ENCODE data around the gene MMP24. TPM values are rescaled to one million over a fixed set of nuclear protein-coding genes. Genes with fewer than 3 reads are reported as not detected.
"Not testable (repeated sequence)": the region's sequence is repeated elsewhere in the genome, so short reads cannot be mapped to it uniquely, and the experiment has no call there.

MMP24 gene
- total and polyA plus RNA-seq, 4 experiments from 2014 or later: 0.07 to 0.19 (median 0.09) TPM

DNA sequence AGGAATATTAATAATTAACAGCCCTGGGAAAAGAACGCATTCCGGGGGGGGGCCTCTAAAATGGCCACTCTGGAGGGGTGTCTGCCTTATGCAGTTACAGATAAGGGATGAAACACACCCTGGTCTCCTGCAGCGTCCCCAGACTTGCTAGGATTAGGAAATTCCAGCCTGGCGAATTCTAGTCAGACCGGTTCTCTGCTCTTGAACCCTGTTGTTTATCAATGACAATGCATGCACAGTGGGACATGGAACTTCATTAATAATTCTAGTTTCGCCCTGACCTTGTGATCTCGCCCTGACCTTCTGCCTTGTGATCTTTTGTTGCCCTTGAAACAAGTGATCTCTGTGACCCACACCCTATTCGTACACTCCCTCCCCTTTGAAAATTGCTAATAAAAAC lies 37.3 kb upstream of the MMP24 start:
- DNase-seq; H3K4me3 ChIP-seq (ENCODE audit: low read length in 2 of 2); H3K36me3 ChIP-seq (ENCODE audit: insufficient read depth, low read length); H3K27me3 Mint-ChIP-seq; H3K9me3 ChIP-seq (ENCODE audit: control insufficient read depth in 1 of 2, low read length in 2 of 2); H3K4me3 Mint-ChIP-seq; H3K27ac ChIP-seq (ENCODE audit: low read depth, low read length); CTCF ChIA-PET (ENCODE audit: partially characterized antibody); intact Hi-C loops (cut with micrococcal nuclease); POLR2A ChIA-PET (ENCODE audit: partially characterized antibody); H3K4me1 Mint-ChIP-seq; H3K9me3 Mint-ChIP-seq; H3K27ac Mint-ChIP-seq; H3K4me1 ChIP-seq (ENCODE audit: insufficient read depth, low read length); H3K27me3 ChIP-seq (ENCODE audit: insufficient read depth, low read length): not testable (repeated sequence)
- H3K36me3 Mint-ChIP-seq: peaks cover 13 to 37% of the 10 kb centered on the region in 2 donors

GRCh38 chr20:35190556-35190955 lies 35.9 kb upstream of the MMP24 start:
- no peaks in the 10 kb centered on the region for H3K4me1 ChIP-seq (ENCODE audit: insufficient read depth, low read length)
- CTCF ChIA-PET (ENCODE audit: partially characterized antibody): no interaction called here
- Mint-ChIP-seq H3K27me3 (peaks cover 0 to 1% of the 10 kb centered on the region in 2 donors), H3K9me3 (peaks cover 0 to 6% (median 1%) of the 10 kb centered on the region in 8 donors), H3K27ac (no peak overlapping the region), H3K36me3 (peaks cover 14 to 36% of the 10 kb centered on the region in 2 donors), H3K4me1 (no peaks in the 10 kb centered on the region), H3K4me3 (no peak overlapping the region)
- intact Hi-C loops (cut with micrococcal nuclease): no loop called here
- H3K27ac ChIP-seq (ENCODE audit: low read depth, low read length): no peak overlapping the region
- H3K36me3 ChIP-seq (ENCODE audit: insufficient read depth, low read length): no peaks in the 10 kb centered on the region
- DNase-seq: no peak
- H3K4me3 ChIP-seq (ENCODE audit: low read length in 2 of 2): no peak overlapping the region
- H3K9me3 ChIP-seq (ENCODE audit: control insufficient read depth in 1 of 2, low read length in 2 of 2): no peaks in the 10 kb centered on the region
- POLR2A ChIA-PET (ENCODE audit: partially characterized antibody): no interaction called here
- no peaks in the 10 kb centered on the region for H3K27me3 ChIP-seq (ENCODE audit: insufficient read depth, low read length)

GRCh38 chr20:35191419-35192117 lies 34.9 kb upstream of the MMP24 start:
- no peak overlapping the region for H3K27ac ChIP-seq (ENCODE audit: low read depth, low read length)
- Mint-ChIP-seq H3K27ac (peak overlapping the region in 1 of 7 donors; percentile 55), H3K9me3 (peaks cover 0 to 17% (median 5%) of the 10 kb centered on the region in 8 donors), H3K4me3 (no peak overlapping the region), H3K36me3 (peaks cover 16 to 40% of the 10 kb centered on the region in 2 donors), H3K4me1 (no peaks in the 10 kb centered on the region), H3K27me3 (peaks cover 0 to 1% of the 10 kb centered on the region in 2 donors)
- H3K9me3 ChIP-seq (ENCODE audit: control insufficient read depth in 1 of 2, low read length in 2 of 2): no peaks in the 10 kb centered on the region
- ChIA-PET CTCF (ENCODE audit: partially characterized antibody) (no interaction called here), POLR2A (ENCODE audit: partially characterized antibody) (no interaction called here)
- intact Hi-C loops (cut with micrococcal nuclease): no loop called here
- H3K36me3 ChIP-seq (ENCODE audit: insufficient read depth, low read length): no peaks in the 10 kb centered on the region
- no peaks in the 10 kb centered on the region for H3K27me3 ChIP-seq (ENCODE audit: insufficient read depth, low read length)
- DNase-seq: no peak
- H3K4me3 ChIP-seq (ENCODE audit: low read length in 2 of 2): no peak overlapping the region
- no peaks in the 10 kb centered on the region for H3K4me1 ChIP-seq (ENCODE audit: insufficient read depth, low read length)

GRCh38 chr20:35192118-35192872 lies 34.2 kb upstream of the MMP24 start:
- no peak overlapping the region for H3K27ac ChIP-seq (ENCODE audit: low read depth, low read length)
- H3K36me3 ChIP-seq (ENCODE audit: insufficient read depth, low read length): no peaks in the 10 kb centered on the region
- no peaks in the 10 kb centered on the region for H3K9me3 ChIP-seq (ENCODE audit: control insufficient read depth in 1 of 2, low read length in 2 of 2)
- no peak overlapping the region for H3K4me3 ChIP-seq (ENCODE audit: low read length in 2 of 2)
- DNase-seq: no peak
- Mint-ChIP-seq H3K4me3 (no peak overlapping the region), H3K27me3 (peaks cover 0 to 1% of the 10 kb centered on the region in 2 donors), H3K27ac (peak overlapping the region in 1 of 7 donors; percentile 52), H3K36me3 (peaks cover 21 to 46% of the 10 kb centered on the region in 2 donors), H3K4me1 (no peaks in the 10 kb centered on the region), H3K9me3 (peaks cover 0 to 22% (median 13%) of the 10 kb centered on the region in 8 donors)
- H3K4me1 ChIP-seq (ENCODE audit: insufficient read depth, low read length): no peaks in the 10 kb centered on the region
- POLR2A ChIA-PET (ENCODE audit: partially characterized antibody): no interaction called here
- CTCF ChIA-PET (ENCODE audit: partially characterized antibody): no interaction called here
- no peaks in the 10 kb centered on the region for H3K27me3 ChIP-seq (ENCODE audit: insufficient read depth, low read length)
- intact Hi-C loops (cut with micrococcal nuclease): no loop called here

GRCh38 chr20:35193031-35193791 lies 33.3 kb upstream of the MMP24 start:
- H3K9me3 Mint-ChIP-seq: peaks cover 0 to 26% (median 13%) of the 10 kb centered on the region in 8 donors
- intact Hi-C loops (cut with micrococcal nuclease); H3K9me3 ChIP-seq (ENCODE audit: control insufficient read depth in 1 of 2, low read length in 2 of 2); H3K4me3 Mint-ChIP-seq; H3K4me1 Mint-ChIP-seq; H3K27me3 Mint-ChIP-seq; H3K27me3 ChIP-seq (ENCODE audit: insufficient read depth, low read length); H3K36me3 ChIP-seq (ENCODE audit: insufficient read depth, low read length); DNase-seq; H3K4me3 ChIP-seq (ENCODE audit: low read length in 2 of 2); POLR2A ChIA-PET (ENCODE audit: partially characterized antibody); H3K27ac Mint-ChIP-seq; H3K4me1 ChIP-seq (ENCODE audit: insufficient read depth, low read length); H3K27ac ChIP-seq (ENCODE audit: low read depth, low read length): not testable (repeated sequence)
- CTCF ChIA-PET (ENCODE audit: partially characterized antibody): interaction anchor here (0.6 to 1.9 kb wide), 3 partner anchors 16 to 99 kb away, joined by 3 to 6 read pairs (median 4); no protein-coding TSS in a partner anchor
- H3K36me3 Mint-ChIP-seq: peaks cover 21 to 48% of the 10 kb centered on the region in 2 donors

- Histone ChIP-seq H3K4me1 (ENCODE audit: insufficient read depth, low read length) (no peaks in the 10 kb centered on the region), H3K36me3 (ENCODE audit: insufficient read depth, low read length) (no peaks in the 10 kb centered on the region), H3K27me3 (ENCODE audit: insufficient read depth, low read length) (no peaks in the 10 kb centered on the region), H3K27ac (ENCODE audit: low read depth, low read length) (no peak overlapping the region), H3K9me3 (ENCODE audit: control insufficient read depth in 1 of 2, low read length in 2 of 2) (no peaks in the 10 kb centered on the region), H3K4me3 (ENCODE audit: low read length in 2 of 2) (no peak overlapping the region)
- peaks cover 0 to 27% (median 17%) of the 10 kb centered on the region in 8 donors for H3K9me3 Mint-ChIP-seq
- H3K27me3 Mint-ChIP-seq: peaks cover 0 to 1% of the 10 kb centered on the region in 2 donors
- no peak overlapping the region for H3K27ac Mint-ChIP-seq
- peaks cover 23 to 48% of the 10 kb centered on the region in 2 donors for H3K36me3 Mint-ChIP-seq
- no peak overlapping the region for H3K4me3 Mint-ChIP-seq
- POLR2A ChIA-PET (ENCODE audit: partially characterized antibody): no interaction called here
- H3K4me1 Mint-ChIP-seq: no peaks in the 10 kb centered on the region
- CTCF ChIA-PET (ENCODE audit: partially characterized antibody): interaction anchor here (0.6 to 1.1 kb wide), 2 partner anchors 30 to 100 kb away, joined by 3 to 4 read pairs; no protein-coding TSS in a partner anchor
- intact Hi-C loops (cut with micrococcal nuclease): no loop called here
- no peak for DNase-seq
Measured at GRCh38 chr20:35196313-35196712, 30.2 kb upstream of the MMP24 start.

DNA sequence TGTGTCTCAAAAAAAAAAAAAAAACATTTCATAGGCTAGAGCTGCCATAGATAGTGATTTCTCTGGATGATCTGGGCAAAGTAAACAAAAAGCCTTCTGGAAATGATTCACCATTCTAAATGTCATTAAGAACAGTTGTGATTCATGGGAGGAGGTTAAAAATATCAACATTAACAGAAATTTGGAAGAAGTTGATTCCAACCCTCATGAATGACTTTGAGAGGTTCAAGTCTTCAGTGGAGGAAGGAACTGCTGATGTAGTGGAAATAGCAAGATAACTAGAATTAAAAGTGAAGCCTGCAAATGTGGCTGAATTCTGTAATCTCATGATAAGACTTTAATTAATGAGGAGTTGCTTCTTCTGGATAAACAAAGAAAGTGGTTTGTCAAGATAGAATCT lies 26.8 kb upstream of the MMP24 start:
- Mint-ChIP-seq H3K4me3 (no peak overlapping the region), H3K9me3 (peaks cover 0 to 27% (median 17%) of the 10 kb centered on the region in 8 donors), H3K36me3 (peaks cover 18 to 31% of the 10 kb centered on the region in 2 donors), H3K27ac (no peak overlapping the region), H3K4me1 (no peaks in the 10 kb centered on the region), H3K27me3 (no peaks in the 10 kb centered on the region)
- ChIA-PET POLR2A (ENCODE audit: partially characterized antibody) (interaction anchor here (0.6 kb wide), 1 partner anchor 38 kb away, joined by 3 read pairs; no protein-coding TSS in a partner anchor), CTCF (ENCODE audit: partially characterized antibody) (no interaction called here)
- DNase-seq: no peak
- Histone ChIP-seq H3K27me3 (ENCODE audit: insufficient read depth, low read length) (no peaks in the 10 kb centered on the region), H3K4me3 (ENCODE audit: low read length in 2 of 2) (no peak overlapping the region), H3K4me1 (ENCODE audit: insufficient read depth, low read length) (no peaks in the 10 kb centered on the region), H3K9me3 (ENCODE audit: control insufficient read depth in 1 of 2, low read length in 2 of 2) (no peaks in the 10 kb centered on the region), H3K27ac (ENCODE audit: low read depth, low read length) (no peak overlapping the region), H3K36me3 (ENCODE audit: insufficient read depth, low read length) (no peaks in the 10 kb centered on the region)
- intact Hi-C loops (cut with micrococcal nuclease): no loop called here

All from CD4-positive, alpha-beta memory T cell (primary cell).